ENCODE measurements around the gene BRSK1. TPM values are rescaled to one million over a fixed set of nuclear protein-coding genes. Genes with fewer than 3 reads are reported as not detected.

The BRSK1 gene
- total RNA-seq, 1 donor, result 4.0 TPM

DNA sequence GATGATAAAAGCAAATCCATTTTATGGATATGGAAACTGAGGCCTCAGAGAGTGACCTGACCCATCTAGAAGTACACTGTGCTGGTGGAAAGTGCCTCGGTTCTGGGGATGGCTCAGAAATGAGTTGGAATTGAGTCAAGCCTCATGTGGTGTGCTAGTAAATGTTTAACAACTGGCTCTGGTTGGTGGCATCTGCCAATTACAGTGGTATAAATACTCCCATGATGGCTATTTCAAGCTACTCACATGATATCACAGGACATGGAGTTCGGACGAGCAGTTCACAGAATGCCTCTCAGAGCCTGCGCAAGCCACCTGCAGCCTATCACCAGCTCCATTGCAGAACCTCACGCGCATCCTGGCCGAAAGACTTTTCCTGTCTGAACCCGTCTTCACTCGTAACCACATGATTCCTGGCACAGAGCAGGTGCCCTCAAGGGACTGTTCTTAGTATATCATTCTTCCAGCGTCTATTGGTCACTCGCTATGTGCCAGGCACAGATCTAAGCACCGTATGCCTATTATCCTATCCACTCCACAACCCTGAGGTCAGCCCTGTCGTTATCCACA is 32.2 kb downstream of the BRSK1 start:
- no peaks in the 10 kb centered on the region for H4K20me1 ChIP-seq (ENCODE audit: insufficient read depth, low read length)
- no peaks in the 10 kb centered on the region for H3K9me3 ChIP-seq (ENCODE audit: low read depth, low read length)
- H3K79me2 ChIP-seq (ENCODE audit: insufficient read depth, low read length), result no peaks in the 10 kb centered on the region
- no peak overlapping the region for H3K4me2 ChIP-seq (ENCODE audit: insufficient read depth, low read length)
- H3K27me3 ChIP-seq (ENCODE audit: insufficient read depth, low read length), result no peaks in the 10 kb centered on the region
- no peak overlapping the region for H2AFZ ChIP-seq (ENCODE audit: low read length)
- H3K36me3 ChIP-seq (ENCODE audit: insufficient read depth, low read length), result no peaks in the 10 kb centered on the region
- no peak overlapping the region for H3K27ac ChIP-seq (ENCODE audit: low read depth, low read length)
- no peaks in the 10 kb centered on the region for H3K4me1 ChIP-seq (ENCODE audit: insufficient read depth, low read length)
- peak; percentile 78 for DNase-seq (ENCODE audit: insufficient read length, low spot score, missing footprints)
- no peak overlapping the region for H3K4me3 ChIP-seq (ENCODE audit: insufficient read depth, low read length)
- no peak for TF ChIP-seq CTCF (IDR thresholded peaks at IDR 0.05; ENCODE audit: extremely low read depth, low read depth, low read length)

- Histone ChIP-seq H2AFZ (ENCODE audit: low read length) (no peak overlapping the region), H3K4me1 (ENCODE audit: insufficient read depth, low read length) (no peaks in the 10 kb centered on the region), H3K36me3 (ENCODE audit: insufficient read depth, low read length) (no peaks in the 10 kb centered on the region), H3K4me2 (ENCODE audit: insufficient read depth, low read length) (no peak overlapping the region), H3K27ac (ENCODE audit: low read depth, low read length) (no peak overlapping the region), H4K20me1 (ENCODE audit: insufficient read depth, low read length) (no peaks in the 10 kb centered on the region), H3K9me3 (ENCODE audit: low read depth, low read length) (no peaks in the 10 kb centered on the region), H3K79me2 (ENCODE audit: insufficient read depth, low read length) (no peaks in the 10 kb centered on the region), H3K4me3 (ENCODE audit: insufficient read depth, low read length) (no peak overlapping the region), H3K27me3 (ENCODE audit: insufficient read depth, low read length) (no peaks in the 10 kb centered on the region)
- TF ChIP-seq CTCF (IDR thresholded peaks at IDR 0.05; ENCODE audit: extremely low read depth, low read depth, low read length), result no peak
- no peak for DNase-seq (ENCODE audit: insufficient read length, low spot score, missing footprints)
These were observed 32.8 kb downstream of the BRSK1 start for GRCh38 chr19:55316646-55317045.

DNA sequence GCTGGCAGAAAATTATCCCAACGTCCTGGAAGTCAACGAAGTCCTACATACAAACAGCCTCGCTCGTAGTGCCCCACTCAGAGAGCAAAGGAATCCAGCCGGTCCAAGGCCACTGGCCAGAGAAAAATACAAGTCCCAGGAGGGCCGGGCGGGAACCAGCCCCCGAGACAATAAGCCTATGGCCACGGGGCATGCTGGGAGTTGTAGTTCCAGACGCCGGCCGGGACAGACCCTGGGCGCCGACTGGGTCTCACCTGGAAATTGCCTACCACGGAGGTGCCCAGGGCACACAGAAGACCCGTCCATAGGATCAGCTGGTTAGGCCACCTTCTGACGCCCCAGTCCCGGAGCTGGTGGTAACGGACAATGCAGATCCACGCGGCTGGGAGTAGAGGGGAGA is 36.0 kb downstream of the BRSK1 start:
- no peaks in the 10 kb centered on the region for H4K20me1 ChIP-seq (ENCODE audit: insufficient read depth, low read length)
- no peak overlapping the region for H3K27ac ChIP-seq (ENCODE audit: low read depth, low read length)
- H3K4me2 ChIP-seq (ENCODE audit: insufficient read depth, low read length), result no peak overlapping the region
- H3K79me2 ChIP-seq (ENCODE audit: insufficient read depth, low read length), result no peaks in the 10 kb centered on the region
- no peak overlapping the region for H3K4me3 ChIP-seq (ENCODE audit: insufficient read depth, low read length)
- no peaks in the 10 kb centered on the region for H3K4me1 ChIP-seq (ENCODE audit: insufficient read depth, low read length)
- H3K9me3 ChIP-seq (ENCODE audit: low read depth, low read length), result no peaks in the 10 kb centered on the region
- H3K27me3 ChIP-seq (ENCODE audit: insufficient read depth, low read length), result no peaks in the 10 kb centered on the region
- DNase-seq (ENCODE audit: insufficient read length, low spot score, missing footprints), result peak; percentile 95
- no peak for TF ChIP-seq CTCF (IDR thresholded peaks at IDR 0.05; ENCODE audit: extremely low read depth, low read depth, low read length)
- H3K36me3 ChIP-seq (ENCODE audit: insufficient read depth, low read length), result no peaks in the 10 kb centered on the region
- peak overlapping the region; percentile 53 for H2AFZ ChIP-seq (ENCODE audit: low read length)

DNA sequence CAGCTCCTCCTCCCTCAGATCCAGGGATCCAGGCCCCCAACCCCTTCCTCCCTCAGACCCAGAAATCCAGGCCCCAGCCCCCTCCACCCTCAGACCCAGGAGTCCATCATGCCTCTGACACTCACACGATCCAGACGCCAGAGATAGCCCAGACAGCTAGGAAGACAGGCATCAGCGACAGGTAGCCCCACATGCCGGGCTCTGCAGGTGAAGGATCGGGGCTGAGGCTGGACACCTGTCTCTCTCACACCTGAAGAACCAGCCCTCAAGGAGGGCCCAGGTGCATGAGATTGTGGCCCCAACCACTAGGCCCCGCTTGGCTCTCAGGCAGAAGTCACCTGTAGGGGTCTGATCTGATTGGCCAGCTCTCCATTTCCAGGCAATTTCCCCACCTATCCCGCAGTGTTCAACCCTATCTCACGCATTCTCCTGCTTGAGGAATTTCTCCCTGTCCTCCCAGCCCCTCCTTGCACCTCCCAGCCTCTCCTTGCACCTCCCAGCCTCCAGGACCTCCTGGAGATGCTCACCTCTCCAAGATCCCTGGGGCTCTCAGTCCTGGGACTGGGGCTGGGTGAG is 37.1 kb downstream of the BRSK1 start:
- Histone ChIP-seq H2AFZ (ENCODE audit: low read length) (no peak overlapping the region), H3K4me2 (ENCODE audit: insufficient read depth, low read length) (no peak overlapping the region), H3K27ac (ENCODE audit: low read depth, low read length) (no peak overlapping the region), H3K36me3 (ENCODE audit: insufficient read depth, low read length) (no peaks in the 10 kb centered on the region), H3K27me3 (ENCODE audit: insufficient read depth, low read length) (no peaks in the 10 kb centered on the region), H4K20me1 (ENCODE audit: insufficient read depth, low read length) (no peaks in the 10 kb centered on the region), H3K4me3 (ENCODE audit: insufficient read depth, low read length) (no peak overlapping the region), H3K4me1 (ENCODE audit: insufficient read depth, low read length) (no peaks in the 10 kb centered on the region), H3K9me3 (ENCODE audit: low read depth, low read length) (no peaks in the 10 kb centered on the region), H3K79me2 (ENCODE audit: insufficient read depth, low read length) (no peaks in the 10 kb centered on the region)
- DNase-seq (ENCODE audit: insufficient read length, low spot score, missing footprints), result peak; percentile 68
- no peak for TF ChIP-seq CTCF (IDR thresholded peaks at IDR 0.05; ENCODE audit: extremely low read depth, low read depth, low read length)
